H1 (cell line): ENCODE results near the gene TMCO1. TPM values are rescaled to one million over a fixed set of nuclear protein-coding genes. Genes with fewer than 3 reads are reported as not detected.

Source experiments
- CTCF ChIA-PET: fragments of 300-600 bp; sonication (Branson Sonifier 250); formaldehyde crosslinking; loops from one replicate; lab custom pipeline; 2021; ENCODE audit not compliant: partially characterized antibody; lab: Charles Lee
- POLR2A ChIA-PET: fragments of 300-600 bp; sonication (Branson Sonifier 250); formaldehyde crosslinking; loops from one replicate; lab custom pipeline; 2021; ENCODE audit warnings: inconsistent platforms; ENCODE audit not compliant: partially characterized antibody; lab: Charles Lee
- DNase-seq, 2 experiments: peaks; one replicate each; pipeline versions ENCODE4 v3.0.0 to v3.0.0-alpha.2; 2010 to 2022; ENCODE audit warnings: low spot score in 2 of 2, low read depth in 1 of 2, mixed read lengths in 1 of 2
- FAIRE-seq: peaks from 2 replicates; lab custom pipeline; 2011; peaks lifted over from hg19 to GRCh38; lab: Jason Lieb, UNC
- H2AFZ ChIP-seq: 2 replicates; pipeline ENCODE4 v1.8.1; 2012; ENCODE audit warnings: low read length, inconsistent platforms
- H2AK5ac ChIP-seq: 2 replicates; pipeline ENCODE4 v1.6.1; 2013; ENCODE audit warnings: low read depth, low read length
- H2BK120ac ChIP-seq: replicated peaks from 2 replicates; pipeline ENCODE3; 2013; ENCODE audit warnings: low read depth, low read length, inconsistent platforms
- H2BK12ac ChIP-seq: 2 replicates; pipeline ENCODE4 v1.6.1; 2013; ENCODE audit warnings: low read depth, low read length
- H2BK15ac ChIP-seq: 2 replicates; pipeline ENCODE4 v1.6.1; 2013; ENCODE audit warnings: low read length
- H2BK20ac ChIP-seq: 2 replicates; pipeline ENCODE4 v1.6.1; 2013; ENCODE audit warnings: low read length
- H2BK5ac ChIP-seq: 2 replicates; pipeline ENCODE4 v1.6.1; 2013; ENCODE audit warnings: low read depth, low read length
- H3K14ac ChIP-seq: 2 replicates; pipeline ENCODE4 v1.6.1; 2013; ENCODE audit warnings: inconsistent platforms; ENCODE audit not compliant: insufficient read length
- H3K18ac ChIP-seq: 2 replicates; pipeline ENCODE4 v1.6.1; 2013; ENCODE audit warnings: low read length; ENCODE audit errors: extremely low read depth
- H3K23ac ChIP-seq: 2 replicates; pipeline ENCODE4 v1.6.1; 2013; ENCODE audit warnings: inconsistent platforms; ENCODE audit not compliant: insufficient read length
- H3K23me2 ChIP-seq: 2 replicates; pipeline ENCODE4 v1.6.1; 2013; ENCODE audit warnings: low read depth, low read length
- H3K27ac ChIP-seq: 2 replicates; pipeline ENCODE4 v1.6.1; 2011; ENCODE audit warnings: low read depth, low read length, inconsistent platforms
- H3K27me3 ChIP-seq, 4 experiments: replicated peaks in 1 of 4; 1 replicate in 1 of 4; 2 replicates in 3 of 4; pipeline versions ENCODE4 v1.6.1 to v1.8.1; 2011 to 2013; ENCODE audit warnings: low read length in 3 of 4, mild to moderate bottlenecking in 3 of 4, inconsistent platforms in 2 of 4, mixed read lengths in 2 of 4, moderate library complexity in 1 of 4; ENCODE audit not compliant: control insufficient read depth in 3 of 4, insufficient read depth in 3 of 4; ENCODE audit errors: extremely low read depth in 1 of 4
- H3K36me3 ChIP-seq, 4 experiments: 2 replicates each; pipeline versions ENCODE4 v1.6.1 to v1.8.1; 2011 to 2013; ENCODE audit warnings: mild to moderate bottlenecking in 4 of 4, low read length in 3 of 4, moderate library complexity in 2 of 4, control low read depth in 1 of 4, inconsistent platforms in 1 of 4; ENCODE audit not compliant: insufficient read depth in 4 of 4, control insufficient read depth in 2 of 4
- H3K4ac ChIP-seq: replicated peaks from 2 replicates; pipeline ENCODE3; 2013; ENCODE audit warnings: low read length, low read depth, mixed read lengths, inconsistent platforms; ENCODE audit not compliant: insufficient read length
- H3K4me1 ChIP-seq, 4 experiments: replicated peaks in 1 of 4; 1 replicate in 1 of 4; 2 replicates in 3 of 4; pipeline versions ENCODE4 v1.6.1 to v1.8.1; 2011 to 2013; ENCODE audit warnings: low read length in 3 of 4, inconsistent platforms in 2 of 4, mixed read lengths in 1 of 4; ENCODE audit not compliant: insufficient read depth in 4 of 4, control insufficient read depth in 3 of 4
- H3K4me2 ChIP-seq, 2 experiments: 2 replicates each; pipeline versions ENCODE4 v1.6.1 to v1.8.1; 2011 to 2013; ENCODE audit warnings: low read depth in 2 of 2, low read length in 2 of 2, control low read depth in 1 of 2, inconsistent platforms in 1 of 2, mild to moderate bottlenecking in 1 of 2; ENCODE audit not compliant: insufficient read depth in 1 of 2
- H3K4me3 ChIP-seq, 4 experiments: fragments of 200-600, 300-600 bp in 1 of 4; sonication (generic), shearing (Covaris generic), sonication (Bioruptor Twin) in 1 of 4; 2 replicates each; pipeline versions ENCODE4 v1.5.1 to v1.8.1; 2011 to 2016; ENCODE audit warnings: low read length in 4 of 4, low read depth in 3 of 4, control low read depth in 2 of 4, inconsistent platforms in 2 of 4, mild to moderate bottlenecking in 2 of 4, mixed read lengths in 1 of 4, moderate library complexity in 1 of 4; ENCODE audit not compliant: insufficient read depth in 2 of 4; ENCODE audit errors: extremely low read depth in 1 of 4
- H3K56ac ChIP-seq: replicated peaks from 2 replicates; pipeline ENCODE3; 2013; ENCODE audit warnings: low read depth, mild to moderate bottlenecking, mixed read lengths, low read length, inconsistent platforms; ENCODE audit not compliant: insufficient read length
- H3K79me1 ChIP-seq: 2 replicates; pipeline ENCODE4 v1.6.1; 2013; ENCODE audit warnings: low read depth, low read length, control low read depth
- H3K79me2 ChIP-seq, 2 experiments: 2 replicates each; pipeline versions ENCODE4 v1.6.1 to v1.8.1; 2012 to 2013; ENCODE audit warnings: low read length in 2 of 2, mild to moderate bottlenecking in 2 of 2, inconsistent platforms in 1 of 2; ENCODE audit not compliant: insufficient read depth in 2 of 2, control insufficient read depth in 1 of 2
- H3K9ac ChIP-seq, 4 experiments: replicated peaks in 1 of 4; 1 replicate in 1 of 4; 2 replicates in 3 of 4; pipeline versions ENCODE4 v1.6.1 to v1.8.1; 2011 to 2013; ENCODE audit warnings: low read depth in 3 of 4, low read length in 3 of 4, control low read depth in 2 of 4, mild to moderate bottlenecking in 2 of 4, moderate library complexity in 2 of 4, inconsistent platforms in 1 of 4; ENCODE audit errors: extremely low read depth in 1 of 4
- H3K9me3 ChIP-seq, 2 experiments: 2 replicates each; pipeline versions ENCODE4 v1.6.1 to v1.8.1; 2012 to 2013; ENCODE audit warnings: mild to moderate bottlenecking in 2 of 2, moderate library complexity in 2 of 2, control low read depth in 1 of 2, inconsistent platforms in 1 of 2, low read depth in 1 of 2, low read length in 1 of 2, mixed read lengths in 1 of 2; ENCODE audit not compliant: insufficient read depth in 2 of 2
- H4K20me1 ChIP-seq, 2 experiments: replicated peaks in 1 of 2; 2 replicates each; pipeline versions ENCODE3 to v1.8.1; 2011 to 2013; ENCODE audit warnings: inconsistent platforms in 2 of 2, low read length in 2 of 2, mild to moderate bottlenecking in 1 of 2; ENCODE audit not compliant: insufficient read depth in 2 of 2, control insufficient read depth in 1 of 2
- H4K5ac ChIP-seq: 2 replicates; pipeline ENCODE4 v1.6.1; 2013; ENCODE audit warnings: low read length, low read depth, mixed read lengths, inconsistent platforms; ENCODE audit not compliant: insufficient read length
- H4K8ac ChIP-seq: 2 replicates; pipeline ENCODE4 v1.8.0; 2013; ENCODE audit warnings: mild to moderate bottlenecking, moderate library complexity, low read length, inconsistent platforms; ENCODE audit not compliant: insufficient read depth; ENCODE audit errors: extremely low read depth
- H4K91ac ChIP-seq: replicated peaks from 2 replicates; pipeline ENCODE3; 2013; ENCODE audit warnings: low read length, mixed read lengths, inconsistent platforms; ENCODE audit not compliant: insufficient read length
- ASH2L ChIP-seq: fragments of 200-600, 300-600 bp; sonication (generic); IDR thresholded peaks from one replicate; pipeline ENCODE4 v1.7.1; 2017; ENCODE audit warnings: low read length
- EGR1 ChIP-seq: IDR thresholded peaks from 2 replicates; pipeline ENCODE4 v1.6.1; 2011; ENCODE audit warnings: low read depth, low read length, borderline replicate concordance
- EP300 ChIP-seq, 2 experiments: IDR thresholded peaks; 1 replicate in 1 of 2; 2 replicates in 1 of 2; pipeline ENCODE4 v1.6.1; 2011 to 2012; ENCODE audit warnings: low read depth in 2 of 2, low read length in 2 of 2, mild to moderate bottlenecking in 2 of 2, borderline replicate concordance in 1 of 2, inconsistent platforms in 1 of 2, moderate library complexity in 1 of 2
- JUN ChIP-seq: IDR thresholded peaks from 2 replicates; pipeline ENCODE4 v1.6.1; 2011; ENCODE audit warnings: low read depth, mild to moderate bottlenecking, improper control_type of control experiment, low read length
- KDM1A ChIP-seq: fragments of 200-600, 300-600 bp; sonication (generic); IDR thresholded peaks from 2 replicates; pipeline ENCODE4 v1.7.1; 2016; ENCODE audit warnings: mild to moderate bottlenecking, low read length, borderline replicate concordance
- KDM5A ChIP-seq: fragments of 200-600 bp; IDR thresholded peaks from 2 replicates; pipeline ENCODE4 v1.7.1; 2012; ENCODE audit warnings: mild to moderate bottlenecking, low read length, inconsistent platforms, mixed read lengths
- MAX ChIP-seq: IDR thresholded peaks from 2 replicates; pipeline ENCODE4 v1.6.1; 2012; ENCODE audit warnings: inconsistent platforms
- POLR2AphosphoS5 ChIP-seq: IDR thresholded peaks from 2 replicates; pipeline ENCODE4 v1.6.1; 2011; ENCODE audit warnings: low read depth, low read length
- POU5F1 ChIP-seq: IDR thresholded peaks from 2 replicates; pipeline ENCODE4 v1.6.1; 2011; ENCODE audit warnings: low read depth, mild to moderate bottlenecking, low read length, moderate library complexity
- SP2 ChIP-seq: IDR thresholded peaks from 2 replicates; pipeline ENCODE4 v1.6.1; 2012; ENCODE audit warnings: mild to moderate bottlenecking, low read length, inconsistent platforms
- YY1 ChIP-seq: IDR thresholded peaks from 2 replicates; pipeline ENCODE4 v1.6.1; 2011; ENCODE audit warnings: low read depth, mild to moderate bottlenecking, low read length
- WGBS, 2 experiments: shearing (Covaris generic) in 1 of 2; methylation state at CpG; one replicate each; pipeline versions ENCODE4 v1.1.6 to v1.1.7; 2013 to 2015; ENCODE audit warnings: low lambda C conversion rate in 2 of 2, mixed read lengths in 2 of 2, inconsistent platforms in 1 of 2, low coverage in 1 of 2, missing lambda C conversion rate in 1 of 2; ENCODE audit not compliant: insufficient replicate concordance in 2 of 2, insufficient coverage in 1 of 2, insufficient read length in 1 of 2; ENCODE audit errors: extremely low coverage in 1 of 2, missing lambda C conversion rate in 1 of 2; 5-methylcytosine and 5-hydroxymethylcytosine counted together
- polyA plus RNA-seq, 7 experiments: library from polyadenylated mRNA; depleted of rRNA in 3 of 7; stranded (reverse) in 5 of 7; unstranded in 2 of 7; fragments of >200 nt in 5 of 7; fragments of 200-250 nt in 2 of 7; gene quantifications; 1 replicate in 5 of 7; 2 replicates in 1 of 7; 4 replicates in 1 of 7; pipeline versions ENCODE4 v1.2.1 to v1.2.3, GENCODE V29; 2011 to 2013; ENCODE audit warnings: missing spikeins in 2 of 7, mixed read lengths in 2 of 7
- total RNA-seq: library from RNA; stranded (reverse); fragmentation: NEBNext Ultra II Directional; extraction: Animal tissue kit (Norgen Biotek cat#: 25700); gene quantifications from 2 replicates; pipeline ENCODE4 v1.2.1, GENCODE V29; 2021

Gene TMCO1
- total and polyA plus RNA-seq, 2 of the 8 experiments (the other 6 are each of a cell fraction or from before 2014, with no cell fraction given), result 61.6 to 63.8 TPM

GRCh38 chr1:165795894-165796293, 27.2 kb upstream of the TMCO1 start:
- Histone ChIP-seq H3K79me2 (no peaks in the 10 kb centered on the region), H3K23me2 (no peaks in the 10 kb centered on the region), H2BK5ac (no peak overlapping the region), H3K27ac (no peak overlapping the region), H2BK120ac (no peak overlapping the region), H4K91ac (no peak overlapping the region), H3K27me3 (no peaks in the 10 kb centered on the region), H2AK5ac (no peak overlapping the region), H2BK12ac (no peak overlapping the region), H2AFZ (no peak overlapping the region), H3K23ac (no peak overlapping the region), H4K8ac (no peak overlapping the region), H2BK20ac (no peak overlapping the region), H3K4me3 (no peak overlapping the region), H3K4me2 (no peak overlapping the region), H3K56ac (no peak overlapping the region), H3K18ac (no peak overlapping the region), H2BK15ac (no peak overlapping the region), H4K5ac (no peak overlapping the region), H3K79me1 (no peaks in the 10 kb centered on the region), H3K14ac (no peak overlapping the region), H3K9me3 (peaks cover 0 to 3% of the 10 kb centered on the region in 2 experiments; a peak in 1 of 4 replicates), H3K4me1 (no peaks in the 10 kb centered on the region), H3K36me3 (no peaks in the 10 kb centered on the region), H4K20me1 (no peaks in the 10 kb centered on the region), H3K4ac (no peak overlapping the region), H3K9ac (no peak overlapping the region)
- DNase-seq (no peak), FAIRE-seq (no peak)
- POLR2A ChIA-PET, result interaction anchor here (1.2 kb wide), 1 partner anchor 33 kb away, joined by 4 read pairs; no protein-coding TSS in a partner anchor
- WGBS, 2 experiments, result 91% methylated on average over 2 of the region's 2 CpGs; no CpG with 5 or more reads in 1 of the 2 experiments
- CTCF ChIA-PET, result no interaction called here
- TF ChIP-seq JUN, result no peak
- no peak for TF ChIP-seq SP2
- no peak for TF ChIP-seq YY1
- no peak for TF ChIP-seq POU5F1
- no peak for TF ChIP-seq POLR2AphosphoS5
- no peak for TF ChIP-seq MAX
- no peak for TF ChIP-seq ASH2L
- no peak for TF ChIP-seq EGR1
- no peak for TF ChIP-seq KDM5A
- TF ChIP-seq EP300 (IDR thresholded peaks at IDR 0.05; ENCODE audit: borderline replicate concordance in 1 of 2, low read depth in 2 of 2, low read length in 2 of 2), result no peak
- TF ChIP-seq KDM1A, result no peak
